GM18508 (cell line): ENCODE results near the gene SLC8A1.
"Not testable (repeated sequence)": the region's sequence is repeated elsewhere in the genome, so short reads cannot be mapped to it uniquely, and the experiment has no call there.

Experiments
- ATAC-seq: cut with Tn5 transposase; IDR thresholded peaks from one replicate; pipeline ENCODE4 v1.9.1; 2021; ENCODE audit warnings: moderate number of reproducible peaks; ENCODE audit not compliant: insufficient read depth, unreplicated experiment

The SLC8A1 gene

DNA sequence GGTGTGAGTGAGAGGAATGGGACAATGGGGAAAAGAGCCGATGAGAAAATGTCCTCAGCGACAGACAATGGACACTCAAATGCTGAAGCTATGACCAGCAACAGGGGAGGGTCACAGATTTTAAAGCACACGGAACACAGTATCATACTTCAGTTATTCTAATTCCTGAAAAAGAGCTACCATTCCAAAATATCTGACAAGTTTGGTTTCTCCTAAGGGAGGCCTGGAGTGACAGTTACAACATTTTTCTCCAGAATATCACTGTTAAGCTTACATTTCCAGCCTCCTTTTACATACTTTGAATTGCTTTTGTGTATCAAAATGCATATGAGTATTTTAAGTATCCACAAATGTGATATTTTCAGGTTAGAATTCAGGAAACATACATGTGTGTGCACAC is 351.2 kb downstream of the SLC8A1 start:
- ATAC-seq = no peak

DNA sequence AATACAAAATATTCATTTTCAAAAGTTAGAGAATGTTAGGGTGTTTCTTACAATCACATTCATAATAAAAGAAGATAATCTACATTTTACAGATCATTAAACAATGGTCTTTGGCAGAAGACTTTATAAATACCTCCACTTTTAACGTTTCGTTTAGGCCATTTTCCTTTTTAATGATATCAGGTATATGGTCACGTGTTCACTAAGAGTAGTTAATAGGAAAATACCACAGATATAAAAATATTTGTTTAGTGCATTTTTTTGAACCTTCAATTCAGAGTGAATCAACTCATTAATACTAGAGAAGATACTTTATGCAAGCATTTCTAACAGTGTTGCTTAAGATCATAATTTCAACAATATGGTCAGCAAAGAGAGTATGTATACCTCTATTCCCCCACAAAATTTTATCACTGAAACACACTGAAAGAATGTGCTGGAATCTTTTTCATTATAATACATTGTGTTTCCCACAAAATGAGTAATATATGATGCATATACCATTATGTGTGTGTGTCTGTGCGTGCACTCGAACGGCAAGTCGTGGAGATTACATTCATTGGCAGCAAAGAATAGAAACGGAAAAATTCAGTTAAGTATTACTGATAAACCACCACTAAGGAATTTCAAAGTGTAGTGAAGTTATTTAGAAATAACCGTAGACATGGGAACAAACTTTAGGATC is 353.0 kb downstream of the SLC8A1 start:
- ATAC-seq = no peak

DNA sequence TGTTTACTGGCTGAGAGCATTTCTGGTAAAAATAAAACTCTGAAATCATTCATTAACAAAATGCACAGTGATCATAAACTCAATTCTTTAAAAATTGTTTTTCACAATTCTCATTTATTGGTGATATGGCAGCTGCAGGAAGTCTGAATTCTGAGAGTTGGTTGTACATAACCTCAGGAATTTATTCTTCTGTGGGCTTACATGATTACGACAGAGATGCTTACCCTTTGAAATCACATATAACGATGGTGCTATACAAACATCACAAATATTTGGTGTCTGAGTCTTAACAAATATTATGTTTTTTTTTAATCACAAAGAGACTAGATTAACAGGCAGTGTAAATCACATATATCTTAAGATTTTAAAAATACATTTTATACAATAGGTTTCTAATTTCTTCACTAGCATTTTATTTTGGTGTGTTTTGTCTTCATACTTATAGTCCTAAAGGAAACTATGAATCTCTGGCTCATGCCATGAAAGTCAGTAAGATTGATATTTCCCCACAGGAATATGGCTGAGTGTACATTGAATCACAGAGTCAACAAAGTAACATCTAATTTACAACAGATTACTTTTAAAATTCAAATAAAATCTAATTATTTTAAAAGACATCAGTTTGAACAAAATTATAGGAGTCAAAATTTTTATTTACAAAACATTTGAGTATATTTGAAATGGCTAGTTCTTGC is 354.1 kb downstream of the SLC8A1 start:
- ATAC-seq = no peak

DNA sequence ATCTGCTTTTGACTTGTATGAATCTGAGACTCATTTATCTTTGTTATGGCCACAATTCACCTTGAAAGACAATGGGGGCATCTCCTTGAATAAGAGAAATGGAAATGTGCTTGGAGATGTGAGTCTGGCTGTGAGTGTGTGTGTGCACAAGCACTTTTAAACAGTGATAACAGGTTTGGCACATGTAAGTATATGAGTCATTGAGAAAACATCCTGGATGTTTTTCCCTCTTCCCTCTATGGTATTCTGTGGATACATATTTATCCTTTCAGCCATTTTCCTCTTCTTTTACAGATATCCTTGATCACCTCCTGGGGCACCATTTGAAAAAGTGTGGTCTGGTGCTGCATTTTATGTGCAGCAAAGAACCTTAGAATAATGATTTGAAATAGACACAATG is 355.5 kb downstream of the SLC8A1 start:
- ATAC-seq = no peak

DNA sequence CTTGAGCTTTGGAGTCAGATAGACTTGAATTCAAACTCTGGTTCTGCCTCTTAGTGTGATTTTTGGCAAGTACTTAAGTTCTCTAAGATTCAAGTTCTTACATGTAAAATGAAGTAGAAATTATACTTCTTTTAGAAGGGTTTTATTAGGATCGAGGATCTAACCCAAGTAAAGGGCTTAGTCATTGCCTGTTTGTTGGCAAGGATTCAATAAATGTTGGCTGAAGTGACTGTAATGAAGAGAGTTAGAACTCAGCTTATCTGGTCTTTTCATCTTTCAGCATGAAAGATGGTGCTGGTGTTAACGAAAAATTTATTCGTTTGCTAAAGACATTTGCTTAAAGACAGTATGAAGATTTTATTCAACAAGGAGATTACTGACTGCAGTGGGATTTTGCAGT is 356.9 kb downstream of the SLC8A1 start:
- no peak for ATAC-seq

DNA sequence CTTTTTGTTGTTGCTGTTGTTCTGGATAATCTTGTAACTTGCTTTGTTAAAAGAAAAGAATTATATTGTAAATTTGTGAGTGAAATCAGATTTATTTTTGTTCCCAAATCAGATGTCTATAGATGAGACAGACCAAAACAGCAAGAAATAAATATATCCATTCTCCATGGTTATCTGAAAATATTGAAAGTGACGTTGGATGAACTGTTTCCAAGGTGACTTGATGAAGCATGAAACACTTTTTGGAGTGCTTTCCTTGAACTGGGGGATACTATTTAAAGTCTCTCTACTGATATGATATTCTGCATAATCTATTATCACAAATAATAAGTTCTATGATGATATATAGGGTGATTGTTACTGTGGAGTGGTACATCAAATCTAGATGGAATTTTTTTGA is 357.4 kb downstream of the SLC8A1 start:
- ATAC-seq = no peak

DNA sequence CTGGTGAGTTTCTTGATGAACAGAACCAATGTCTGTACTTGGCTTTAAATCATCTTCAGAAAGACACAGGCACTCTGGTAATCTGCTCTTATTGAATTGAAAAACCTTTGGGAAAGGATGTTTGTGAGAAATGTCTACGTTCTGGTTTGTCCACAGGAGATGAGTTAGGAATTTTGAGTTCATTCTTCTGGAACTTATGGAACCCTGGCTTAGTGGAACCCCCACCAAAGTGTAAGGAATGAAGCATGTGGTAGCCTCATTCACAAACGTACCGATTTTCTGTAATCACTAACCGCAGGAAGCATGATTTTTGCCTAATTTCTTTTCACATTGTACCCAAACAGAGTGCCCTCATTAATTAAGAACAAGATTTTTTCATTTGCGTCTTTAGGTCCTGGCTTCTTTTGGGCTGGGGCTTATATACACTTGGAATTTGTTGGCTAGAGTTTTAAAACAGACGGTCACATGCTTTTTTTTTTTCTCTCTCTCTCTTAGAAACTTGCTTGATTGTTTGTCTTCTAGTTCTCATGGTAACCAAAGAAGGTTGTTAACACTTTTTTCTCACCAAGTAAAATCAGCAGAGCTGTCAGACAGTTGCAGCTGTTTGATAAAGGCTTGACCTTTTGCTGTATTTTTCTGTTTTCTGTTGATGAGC is 358.7 kb downstream of the SLC8A1 start:
- no peak for ATAC-seq

DNA sequence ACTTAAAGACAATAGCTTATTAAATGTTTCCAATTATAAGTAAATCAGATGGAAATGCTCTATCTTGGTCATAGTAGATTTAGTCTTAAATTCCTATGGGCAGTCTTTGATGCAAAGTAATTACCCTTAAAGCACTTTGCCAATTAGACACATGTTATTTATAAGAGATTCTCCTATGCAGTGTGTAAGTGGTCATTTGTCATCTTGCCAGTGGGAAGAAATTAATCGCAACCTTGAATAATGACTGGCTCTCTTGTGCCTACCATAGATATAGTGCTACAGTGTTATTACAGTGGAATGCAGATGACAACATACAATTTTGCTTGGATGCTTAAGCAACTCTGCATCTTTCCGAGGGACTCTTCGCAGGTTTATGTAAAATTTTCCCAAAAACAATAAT is 361.8 kb downstream of the SLC8A1 start:
- no peak for ATAC-seq

DNA sequence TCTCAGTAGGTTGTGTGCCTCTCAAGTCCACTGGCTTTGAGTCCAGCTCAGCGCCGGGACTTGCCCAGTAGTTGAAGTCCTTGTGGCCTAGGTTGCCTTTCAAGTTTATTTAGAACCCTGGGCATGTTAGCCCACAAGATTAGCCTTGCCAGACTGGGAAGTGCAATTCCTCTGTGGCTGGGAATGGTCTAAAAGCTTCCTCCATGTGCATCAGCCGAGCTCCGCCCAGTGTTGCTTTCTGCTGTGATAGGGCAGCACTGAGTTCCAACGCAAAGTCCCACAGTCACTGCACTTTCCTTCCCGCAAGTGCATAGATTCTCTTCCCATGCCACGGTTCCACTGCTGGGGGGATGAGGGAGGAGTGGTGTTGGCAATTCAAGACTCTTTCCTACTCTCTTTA is 364.0 kb downstream of the SLC8A1 start:
- no peak for ATAC-seq

DNA sequence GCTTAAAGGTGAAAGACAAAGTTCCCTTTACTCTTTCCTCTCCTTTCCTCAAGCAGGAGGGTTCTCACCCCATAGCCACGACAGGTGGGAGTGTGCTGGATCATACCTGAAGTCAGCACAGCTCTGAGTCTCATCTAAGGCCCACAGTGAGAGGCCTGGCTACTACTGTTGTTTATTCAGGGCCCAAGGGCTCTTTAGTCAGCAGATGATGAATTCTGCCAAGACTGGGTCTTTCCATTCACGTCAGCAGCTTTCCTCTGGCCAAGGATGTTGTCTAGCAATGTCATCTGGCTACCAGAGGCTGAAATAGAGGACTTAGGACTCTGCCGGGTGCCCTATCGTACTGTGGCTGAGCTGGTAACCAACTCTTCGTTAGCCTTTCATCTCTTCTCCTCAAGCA is 364.5 kb downstream of the SLC8A1 start:
- no peak for ATAC-seq

DNA sequence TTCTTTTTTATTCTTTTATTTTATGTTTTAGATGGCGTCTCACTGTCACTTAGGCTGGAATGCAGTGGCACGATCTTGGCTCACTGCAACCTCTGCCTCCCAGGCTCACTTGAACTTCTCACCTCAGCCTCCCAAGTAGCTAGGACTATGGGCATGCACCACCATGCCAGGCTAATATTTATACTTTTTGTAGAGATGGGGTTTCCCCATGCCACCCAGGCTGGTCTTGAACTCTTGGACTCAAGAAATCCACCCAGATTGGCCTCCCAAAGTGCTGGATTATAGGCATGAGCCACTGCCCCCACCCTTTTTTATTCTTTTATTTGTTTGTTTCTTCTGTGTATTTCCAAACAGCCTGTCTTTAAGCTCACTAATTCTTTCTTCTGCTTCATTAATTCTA is 366.1 kb downstream of the SLC8A1 start:
- no peak for ATAC-seq

DNA sequence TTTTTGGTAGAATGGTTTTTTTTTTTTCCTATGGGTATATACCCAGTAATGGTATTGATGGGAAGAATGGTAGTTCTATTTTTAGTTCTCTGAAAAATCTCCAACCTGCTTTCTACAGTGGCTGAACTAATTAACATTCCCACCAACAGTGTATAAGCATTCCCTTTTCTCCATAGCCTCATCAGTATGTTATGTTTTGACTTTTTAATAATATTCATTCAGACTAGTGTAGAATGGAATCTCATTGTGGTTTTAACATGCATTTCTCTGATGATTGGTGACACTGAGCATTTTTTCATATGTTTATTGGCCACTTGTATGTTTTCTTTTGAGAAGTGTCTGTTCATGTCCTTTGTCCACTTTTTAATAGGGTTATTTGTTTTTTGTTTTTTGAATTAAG is 378.6 kb downstream of the SLC8A1 start:
- not testable (repeated sequence) for ATAC-seq

DNA sequence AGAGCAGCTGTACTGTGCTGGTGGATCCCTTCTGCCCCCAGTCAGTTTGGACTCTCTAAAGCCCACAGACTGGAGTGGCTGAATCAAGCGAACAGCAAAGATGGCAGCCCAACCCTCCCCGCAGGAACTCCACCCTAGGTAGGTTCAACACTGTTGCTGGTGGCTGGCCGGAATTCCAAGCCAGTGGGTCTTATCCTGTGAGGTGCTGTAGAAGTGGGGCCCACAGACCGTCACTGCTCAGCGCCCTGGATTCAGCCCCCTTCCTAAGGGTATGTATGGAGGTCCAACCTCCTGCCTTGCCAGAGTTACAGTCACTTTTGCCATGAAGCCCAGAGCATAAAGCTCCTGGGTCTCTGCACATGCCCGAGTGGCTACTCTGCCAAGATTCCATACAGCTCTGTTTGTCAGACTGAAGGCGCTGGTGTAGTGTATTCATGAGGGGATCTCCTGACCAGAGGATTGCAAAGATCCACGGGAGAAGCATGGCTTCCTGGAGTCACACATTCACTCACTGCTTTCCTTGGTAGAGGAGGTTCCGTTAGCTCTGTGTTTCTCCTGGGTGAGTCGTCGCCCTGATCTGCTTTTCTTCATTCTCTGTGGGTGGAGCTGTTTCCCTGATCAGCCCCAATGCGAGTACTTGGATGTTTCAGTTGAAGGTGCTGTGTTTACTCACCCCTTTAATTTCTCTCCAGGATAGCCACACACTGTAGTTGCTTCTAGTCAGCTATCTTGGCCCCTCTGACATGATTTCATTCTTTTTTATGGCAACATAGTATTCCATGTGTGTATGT is 379.3 kb downstream of the SLC8A1 start:
- ATAC-seq = no peak

DNA sequence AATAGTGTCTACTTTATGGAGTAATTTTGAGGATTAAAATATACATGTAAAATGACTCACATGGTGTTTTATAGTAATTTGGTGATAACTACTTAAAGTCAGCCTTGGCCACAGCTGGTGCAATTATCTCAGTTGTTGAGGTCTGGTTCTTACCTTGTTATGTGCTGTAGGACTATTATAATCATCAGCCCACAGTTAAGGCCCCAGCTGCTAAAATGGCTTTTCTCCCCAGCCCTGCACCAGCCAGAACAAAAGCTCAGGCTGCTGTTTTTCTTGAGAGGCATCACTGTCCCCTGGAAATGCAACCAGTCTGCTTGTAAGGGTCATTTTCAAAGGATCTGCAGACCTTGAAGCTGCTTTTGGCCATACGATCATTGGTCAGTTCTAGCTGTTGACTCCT is 389.5 kb downstream of the SLC8A1 start:
- ATAC-seq = no peak

DNA sequence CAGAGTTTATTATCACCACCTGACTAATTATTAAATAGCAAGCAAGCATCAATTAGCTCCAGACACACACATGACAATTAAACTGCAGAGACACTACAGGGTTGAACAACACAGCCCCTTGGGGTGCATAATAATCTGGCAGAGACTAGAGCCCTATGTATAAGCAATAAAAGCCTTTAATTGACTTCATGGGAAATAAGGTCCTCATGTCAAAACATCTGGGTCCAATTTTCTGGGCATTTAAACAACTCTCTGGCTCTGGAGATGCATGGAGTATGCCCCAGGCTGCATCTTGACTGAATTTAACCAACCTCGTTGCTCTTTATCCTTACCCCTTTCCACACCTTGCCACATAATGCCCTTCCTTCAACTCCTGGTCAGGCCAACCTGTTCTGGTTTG is 402.1 kb downstream of the SLC8A1 start:
- ATAC-seq = no peak

DNA sequence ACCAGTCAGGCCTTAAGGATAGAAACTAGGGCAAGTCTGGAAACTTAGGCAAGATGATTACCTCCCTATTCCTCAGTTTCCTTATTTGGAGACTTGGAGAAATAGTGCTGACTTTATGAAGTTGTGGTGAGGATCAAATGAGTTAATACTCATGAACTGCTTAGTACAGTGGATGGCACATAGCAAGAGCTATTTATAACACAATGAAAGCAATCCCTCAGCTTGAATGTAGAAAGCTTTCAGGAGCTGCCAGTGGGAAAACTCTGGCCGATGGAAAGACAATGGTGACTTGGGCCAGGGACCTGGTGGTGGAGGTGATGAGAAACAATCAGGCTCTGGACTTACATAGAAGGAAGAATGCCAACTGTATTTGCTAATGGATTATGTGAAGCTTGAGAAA is 403.4 kb downstream of the SLC8A1 start:
- no peak for ATAC-seq

DNA sequence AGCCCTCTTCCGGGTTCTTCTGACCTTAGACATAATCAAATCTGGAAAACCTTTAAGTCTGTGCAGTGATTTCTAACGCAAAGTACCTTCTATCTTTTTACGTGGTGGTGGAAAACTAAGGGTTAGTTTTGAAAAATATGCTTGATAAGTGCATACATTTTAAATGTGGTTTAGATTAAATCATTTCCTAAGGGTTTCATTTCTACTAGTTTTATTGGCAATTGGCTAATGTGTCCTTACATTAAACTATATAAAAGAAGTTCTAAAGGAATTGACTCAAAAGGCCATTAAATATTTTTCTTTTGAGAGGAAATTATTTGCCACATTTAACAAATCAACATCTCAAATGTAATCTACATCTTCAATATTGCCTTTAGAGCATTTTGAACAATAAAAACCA is 404.5 kb downstream of the SLC8A1 start:
- ATAC-seq = no peak
